HG03457 (cell line): ENCODE results near the gene C1orf210.

Source experiments
- ATAC-seq: cut with Tn5 transposase; IDR thresholded peaks from one replicate; pipeline ENCODE4 v1.9.1; 2021; ENCODE audit warnings: moderate number of reproducible peaks; ENCODE audit not compliant: unreplicated experiment

Gene C1orf210

DNA sequence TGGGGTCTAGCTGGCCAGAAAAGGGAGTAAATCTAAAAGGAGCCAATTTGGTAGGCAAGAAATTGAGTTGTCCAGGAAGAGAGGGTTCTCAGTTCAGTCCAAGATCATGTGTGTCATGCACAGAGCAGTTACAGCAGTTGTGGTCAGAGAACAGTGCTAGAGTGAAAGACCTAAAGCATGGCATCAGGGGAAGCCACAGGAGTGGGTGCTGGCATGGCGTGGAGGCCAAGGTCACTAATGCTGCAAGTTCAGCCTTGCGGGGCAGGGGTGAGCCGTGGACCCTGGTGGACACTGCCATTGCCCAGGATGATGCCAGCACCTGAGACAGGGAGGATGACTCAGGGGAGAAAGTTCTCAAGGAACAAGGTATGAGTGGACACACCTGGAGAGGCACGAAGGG is 32.2 kb downstream of the C1orf210 start:
- ATAC-seq = no peak

DNA sequence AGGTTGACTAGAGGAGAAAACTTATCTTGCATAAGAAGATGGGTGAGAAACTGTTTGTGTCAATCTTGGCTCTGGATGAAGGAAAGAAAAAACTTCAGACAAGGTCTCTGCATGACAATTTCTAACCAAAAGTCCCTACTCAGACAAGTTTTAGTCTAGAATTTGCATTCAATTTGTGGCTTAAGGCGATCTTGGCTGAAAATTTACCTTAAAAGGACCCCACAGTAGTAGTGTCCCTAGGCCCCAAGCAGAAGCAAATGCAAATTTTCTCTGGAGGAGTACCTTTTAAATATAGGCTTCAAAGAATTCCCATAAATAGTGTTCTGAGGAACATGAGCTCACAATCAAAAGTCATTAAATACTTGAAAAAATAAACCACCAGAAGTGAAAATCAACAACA is 33.2 kb downstream of the C1orf210 start:
- no peak for ATAC-seq

DNA sequence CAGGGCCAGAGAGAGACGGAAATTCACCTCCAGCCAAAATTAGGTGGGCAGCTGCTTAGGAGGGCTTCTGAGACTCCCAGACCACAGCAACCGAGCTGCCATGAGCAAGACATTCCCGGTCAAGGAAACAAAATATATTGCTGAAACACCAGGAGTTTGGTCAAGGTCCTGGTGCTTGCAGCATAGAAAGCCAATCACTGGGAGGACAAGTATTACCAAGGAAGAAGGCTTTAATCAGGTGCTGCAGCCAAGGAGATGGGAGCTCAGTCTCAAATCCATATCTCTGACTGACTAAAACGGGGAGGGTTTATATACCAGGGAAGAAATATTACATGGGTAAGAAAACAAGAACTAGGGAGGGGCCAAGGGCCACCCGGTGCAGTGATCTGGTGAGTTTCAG is 34.4 kb downstream of the C1orf210 start:
- no peak for ATAC-seq

DNA sequence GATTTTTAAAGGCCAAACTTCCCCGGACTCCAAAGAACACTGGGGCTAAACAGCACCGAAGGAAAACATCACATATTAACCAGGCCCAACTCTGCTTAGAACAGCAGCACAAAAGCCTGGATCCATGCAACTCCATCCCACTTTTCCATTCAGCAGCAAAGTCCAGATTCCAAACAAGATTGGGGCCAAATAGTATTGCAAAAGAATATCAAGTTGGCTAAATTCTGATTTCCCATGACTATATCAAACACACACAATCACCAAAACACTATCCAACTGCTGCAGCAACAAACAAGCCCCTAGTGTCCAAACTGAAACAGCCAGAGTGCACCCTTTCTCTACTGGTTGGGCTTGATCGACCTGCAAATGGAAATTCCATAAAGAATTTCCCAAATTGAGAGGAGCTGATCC is 35.0 kb downstream of the C1orf210 start:
- no peak for ATAC-seq

DNA sequence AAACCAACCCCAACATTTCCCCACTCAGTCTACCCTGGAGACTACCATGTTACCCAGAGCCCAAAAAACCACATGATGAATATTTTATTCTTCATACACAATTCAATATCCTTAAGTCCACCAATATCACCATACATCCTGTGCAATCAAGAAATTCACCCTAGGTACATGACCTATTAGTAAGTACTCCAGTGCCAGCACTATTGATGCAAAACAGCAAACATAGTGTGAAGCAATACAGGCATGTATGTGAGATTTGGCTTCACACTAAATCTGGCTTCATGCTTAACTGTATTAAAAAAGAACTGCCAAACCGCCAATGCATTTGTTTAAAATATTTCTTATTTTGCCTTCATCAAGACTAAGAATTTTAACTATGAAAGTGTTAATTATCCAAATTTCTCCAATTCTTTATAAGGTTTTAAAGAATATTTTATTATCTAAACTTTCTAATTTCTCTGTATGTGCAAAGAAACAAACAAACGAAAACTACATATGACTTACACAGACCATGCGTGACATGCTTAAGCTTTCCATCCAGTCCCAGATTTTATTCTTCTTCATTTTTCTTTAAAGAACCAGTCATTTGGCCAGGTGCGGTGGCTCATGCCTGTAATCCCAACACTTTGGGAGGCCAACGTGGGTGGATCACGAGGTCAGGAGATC is 38.0 kb downstream of the C1orf210 start:
- no peak for ATAC-seq

DNA sequence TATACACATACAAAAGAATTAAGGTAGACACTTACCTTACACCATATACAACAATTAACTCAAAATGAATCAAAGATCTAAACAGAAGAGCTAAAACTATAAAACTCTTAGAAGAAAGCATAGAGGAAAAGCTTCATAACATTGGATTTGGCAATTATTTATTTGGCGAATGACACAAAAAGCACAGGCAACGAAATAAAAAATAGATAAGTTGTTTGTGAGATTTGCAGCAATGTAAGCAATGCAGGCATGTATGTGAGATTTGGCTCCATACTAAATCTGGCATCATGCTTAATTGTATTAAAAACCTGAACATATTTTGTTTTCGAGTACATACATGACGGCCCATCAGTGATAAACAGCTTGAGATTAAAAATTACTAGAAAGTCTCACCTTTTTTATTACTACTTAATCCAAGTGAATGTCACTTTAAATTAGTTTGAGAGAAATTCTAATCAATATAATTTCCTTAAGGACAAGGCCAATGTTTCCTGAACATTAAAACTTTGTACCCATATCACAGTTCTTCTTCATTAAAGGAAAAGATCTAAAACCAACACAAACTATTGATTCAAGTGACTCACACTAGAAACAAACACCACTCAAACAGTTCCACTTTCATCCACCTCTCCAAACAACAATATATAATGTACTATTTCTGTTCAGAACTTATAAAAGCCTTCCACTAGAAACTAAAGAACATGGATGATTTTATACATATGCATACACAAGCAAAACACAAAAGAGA is 38.7 kb downstream of the C1orf210 start:
- no peak for ATAC-seq

DNA sequence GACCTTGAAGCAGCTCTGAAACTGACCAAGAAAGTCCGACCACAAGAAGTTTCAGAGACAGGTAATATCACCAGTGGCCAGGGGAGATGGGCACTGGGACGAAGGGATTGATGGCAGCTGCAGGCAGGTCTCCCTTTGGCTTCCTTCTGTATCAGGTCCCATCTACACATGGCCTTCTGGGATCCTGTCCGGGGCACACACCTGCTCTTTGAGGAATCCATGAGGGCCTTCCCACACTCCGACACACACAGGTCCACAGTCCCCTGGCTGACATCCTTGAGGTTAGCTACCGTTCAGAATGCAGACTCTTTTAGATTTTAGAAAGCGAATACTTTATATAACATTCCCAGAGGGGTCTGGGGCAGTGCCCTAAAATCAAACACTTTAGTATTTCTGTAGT is 42.1 kb downstream of the C1orf210 start:
- ATAC-seq = no peak

DNA sequence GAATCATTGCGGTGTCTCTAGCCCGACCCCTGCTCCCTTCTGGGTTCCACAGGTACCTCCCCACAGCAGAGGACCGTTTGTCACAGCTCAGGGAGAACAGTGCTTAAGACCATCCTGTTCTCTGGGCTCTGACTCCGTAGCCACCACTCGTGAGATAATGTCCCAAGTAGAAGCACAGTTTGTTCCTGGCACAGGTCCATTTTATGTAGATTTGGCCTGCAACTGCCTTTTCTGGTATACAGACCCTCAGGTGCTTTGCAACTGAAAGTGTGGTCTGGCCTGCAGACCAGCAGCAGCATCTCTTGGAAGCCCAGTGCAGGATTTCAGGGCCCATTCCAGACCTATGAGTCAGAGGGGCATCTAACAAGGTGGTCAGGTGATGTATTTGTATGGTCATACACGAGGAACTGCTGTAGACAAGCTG is 44.0 kb downstream of the C1orf210 start:
- no peak for ATAC-seq

DNA sequence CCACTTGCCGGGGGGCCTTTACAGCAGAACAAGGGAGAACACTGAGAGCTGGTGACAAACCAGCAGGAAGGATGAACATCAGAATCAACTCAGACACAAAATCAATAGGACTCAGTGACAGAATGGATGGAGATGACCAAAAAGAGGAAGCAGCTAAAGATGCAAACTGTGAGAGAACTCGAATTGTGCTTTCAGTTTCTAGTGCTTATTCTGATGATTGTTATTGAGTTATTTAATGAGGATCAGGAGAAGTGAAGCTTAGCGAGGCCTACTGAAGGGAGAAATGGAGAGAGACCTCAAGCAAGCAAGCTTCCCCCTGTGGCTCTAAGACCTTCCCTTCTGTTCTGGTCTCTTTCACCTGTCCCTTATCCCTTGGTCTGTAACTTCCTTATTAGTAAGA is 45.9 kb downstream of the C1orf210 start:
- ATAC-seq = no peak

DNA sequence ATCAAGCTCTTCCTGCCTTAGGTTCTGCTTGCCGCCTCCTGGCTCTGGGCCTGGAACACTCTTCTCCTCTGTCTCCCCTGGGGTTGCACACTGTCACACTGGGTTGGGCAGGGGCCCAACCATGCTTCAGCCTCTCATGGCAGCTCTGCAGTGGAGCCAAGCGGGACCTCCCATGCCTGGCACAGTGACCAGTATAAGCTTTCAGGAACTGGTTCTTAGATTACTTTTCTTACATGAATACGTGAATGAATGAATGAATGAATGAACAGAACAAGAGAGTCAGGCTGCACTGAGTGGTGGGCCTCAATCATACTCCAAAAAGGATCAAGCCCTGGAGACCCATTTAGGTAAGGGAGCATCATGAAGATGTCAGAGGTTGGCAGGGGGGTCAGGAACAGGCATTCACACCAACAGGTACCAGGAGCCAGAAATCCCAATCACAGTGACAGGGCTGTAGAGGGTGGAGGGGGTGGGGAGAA is 46.4 kb downstream of the C1orf210 start:
- ATAC-seq = no peak

DNA sequence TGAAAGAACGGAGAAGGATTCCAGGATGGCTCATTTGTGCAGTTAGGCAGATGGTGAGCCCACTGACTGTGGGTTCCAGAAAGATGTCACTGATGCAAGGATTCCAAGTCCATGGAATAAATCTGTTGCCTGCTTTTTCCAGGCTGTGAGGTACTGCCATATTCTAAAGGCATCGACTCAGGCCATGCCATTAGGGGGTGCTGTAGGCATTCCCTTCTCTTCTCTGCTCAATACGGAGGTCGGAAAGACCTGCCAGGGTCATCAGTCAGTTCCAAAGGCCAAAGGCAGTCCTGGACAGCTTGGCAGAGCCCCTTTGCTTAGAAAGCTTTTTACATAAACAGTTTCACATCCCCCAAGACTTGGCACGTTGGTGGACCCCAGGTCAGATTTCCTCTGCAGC is 47.3 kb downstream of the C1orf210 start:
- ATAC-seq = no peak

DNA sequence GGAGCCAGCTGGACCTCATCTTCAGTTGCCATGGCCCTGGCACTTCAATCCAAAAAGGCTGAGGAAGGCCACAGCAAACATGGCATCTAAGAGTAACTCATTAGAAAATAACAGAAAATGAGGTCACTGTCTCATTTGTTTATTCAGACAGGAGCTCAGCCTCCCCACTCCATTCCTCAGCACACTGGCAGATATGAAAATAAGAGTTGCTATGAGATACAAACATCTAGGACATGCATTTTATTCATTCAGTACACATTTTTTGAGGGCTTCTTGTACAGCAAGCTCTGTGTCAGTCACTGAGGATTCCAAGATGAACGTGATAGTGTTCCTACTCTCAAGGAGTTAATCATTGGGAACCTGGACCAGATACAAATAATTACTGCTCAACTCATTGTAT is 48.3 kb downstream of the C1orf210 start:
- ATAC-seq = no peak

DNA sequence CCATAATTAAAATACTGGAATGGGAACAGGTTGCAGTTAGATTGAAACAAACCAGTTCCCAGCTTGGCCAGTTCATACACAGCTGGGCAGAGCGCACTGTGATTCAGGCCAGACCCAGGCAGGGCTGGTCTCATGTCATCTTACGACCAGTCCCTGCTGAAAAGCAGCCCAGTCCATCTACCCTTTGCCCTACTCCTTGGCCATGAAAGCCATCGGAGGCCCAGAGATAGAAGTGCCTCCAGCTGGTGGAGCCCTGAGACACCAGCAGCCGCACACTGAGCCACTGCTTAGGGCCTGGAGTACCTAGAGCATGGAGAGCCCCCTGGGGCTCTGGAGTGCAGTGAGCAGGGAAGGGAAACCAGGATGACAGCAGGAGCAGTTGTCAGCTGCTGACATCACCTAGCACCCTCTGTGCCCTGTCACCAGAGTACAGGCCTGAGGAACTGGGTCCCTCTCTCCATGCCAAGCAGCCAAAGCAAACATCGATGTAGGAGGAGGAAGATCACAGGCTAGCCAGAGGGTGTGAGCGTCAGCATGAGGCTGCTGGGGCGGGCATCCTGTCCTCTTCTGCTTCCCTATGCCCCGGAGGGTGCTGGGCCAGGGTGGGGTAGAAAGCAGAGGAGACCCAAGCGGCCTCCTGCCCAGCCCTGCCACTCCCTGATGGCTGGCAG is 49.8 kb downstream of the C1orf210 start:
- no peak for ATAC-seq

DNA sequence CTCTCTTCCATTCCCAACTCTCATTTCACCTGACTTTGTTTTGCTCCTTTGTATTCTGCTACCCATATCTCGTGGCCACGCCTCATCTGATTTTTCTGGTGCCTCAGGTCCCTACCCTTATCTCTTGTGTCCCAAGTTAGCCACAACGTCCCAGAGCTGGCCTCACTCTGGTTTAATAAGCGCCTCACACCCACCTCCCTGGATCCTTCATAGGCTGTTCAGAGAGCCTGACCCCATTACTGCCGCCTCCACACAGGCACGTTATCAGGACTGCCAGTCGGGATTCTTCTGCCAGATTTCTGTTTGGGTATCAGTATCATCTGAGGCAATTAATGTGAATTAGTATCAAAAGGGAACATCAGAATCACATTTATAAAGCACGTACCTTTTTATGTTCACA is 50.3 kb downstream of the C1orf210 start:
- ATAC-seq = no peak

DNA sequence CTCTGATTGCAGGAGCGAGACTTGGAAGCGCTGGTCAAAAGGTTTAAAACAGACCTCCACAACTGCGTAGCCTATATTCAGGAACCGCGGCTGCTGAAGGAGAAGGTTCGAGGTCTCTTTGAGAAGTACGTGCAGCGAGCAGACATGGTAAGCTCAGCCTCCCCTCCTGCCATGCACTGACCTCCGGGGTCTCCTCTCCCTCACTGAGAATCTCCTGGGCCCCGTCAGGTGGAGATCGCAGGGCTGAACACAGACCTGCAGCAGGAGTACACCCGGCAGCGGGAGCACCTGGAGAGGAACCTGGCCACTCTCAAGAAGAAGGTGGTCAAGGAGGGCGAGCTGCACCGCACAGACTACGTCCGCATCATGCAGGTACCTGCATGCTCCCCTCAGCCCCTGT is 51.1 kb downstream of the C1orf210 start:
- no peak for ATAC-seq

DNA sequence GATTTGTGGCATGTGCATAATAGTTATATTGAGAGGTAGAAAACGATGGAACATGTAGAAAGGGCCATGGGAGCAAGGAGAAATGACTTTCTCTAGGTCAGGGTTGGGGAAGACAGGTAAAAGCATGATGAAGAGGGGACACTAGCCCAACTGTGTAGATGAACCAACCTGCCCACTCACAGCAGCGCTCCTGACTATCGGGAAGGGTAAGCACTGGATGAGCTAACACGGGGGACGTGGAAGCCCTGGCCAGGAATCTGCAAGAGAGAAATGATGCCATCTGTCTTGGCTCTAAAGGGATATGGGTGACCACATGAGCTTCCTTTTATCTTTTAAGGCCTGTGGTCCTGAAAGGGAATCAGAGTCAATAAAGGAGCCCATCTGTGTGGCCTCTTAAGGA is 51.8 kb downstream of the C1orf210 start:
- no peak for ATAC-seq

DNA sequence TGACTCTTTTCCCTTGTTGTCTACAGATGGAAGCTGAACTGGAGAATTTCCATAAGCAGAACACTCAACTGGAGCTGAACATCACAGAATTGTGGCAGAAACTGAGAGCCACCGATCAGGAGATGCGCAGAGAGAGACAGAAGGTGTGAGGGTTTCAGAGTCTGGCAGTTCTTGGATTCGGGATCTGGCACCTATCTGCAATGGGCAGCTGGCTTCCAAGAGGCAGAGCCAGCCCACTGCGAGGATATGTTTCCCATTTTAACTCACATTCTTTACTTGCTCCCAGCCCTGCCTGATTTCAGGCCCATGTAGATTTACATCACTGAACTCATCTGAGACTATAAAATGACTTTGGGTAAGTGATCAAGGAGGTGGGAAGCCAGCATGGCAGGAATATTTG is 52.9 kb downstream of the C1orf210 start:
- ATAC-seq = no peak

DNA sequence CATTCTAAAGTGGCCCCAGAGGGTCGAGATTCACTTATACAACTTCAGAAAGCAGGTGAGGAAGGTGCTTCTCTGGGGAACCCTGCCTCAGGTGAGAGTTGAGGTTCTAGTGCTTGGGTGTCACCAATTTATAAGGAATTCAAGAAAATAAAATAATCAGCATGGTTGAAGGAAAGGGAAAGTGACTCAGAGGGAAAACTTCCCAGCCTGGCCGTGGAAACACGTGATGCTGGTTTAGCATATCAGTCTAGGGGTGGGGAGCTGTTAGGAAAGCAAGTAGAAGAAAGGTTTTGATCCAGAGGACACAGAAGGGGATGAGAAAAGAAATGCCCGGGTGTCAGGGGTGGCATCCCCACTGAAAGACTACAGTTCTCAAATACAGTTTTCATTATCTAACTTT is 53.3 kb downstream of the C1orf210 start:
- ATAC-seq = no peak
